Mucosa of stomach (tissue), 1 donor: ENCODE results near the gene B9D2.

ENCODE experiments used
- H3K27me3 ChIP-seq: one replicate; pipeline ENCODE4 v1.7.0; 2013; ENCODE audit warnings: mild to moderate bottlenecking, low read length; ENCODE audit not compliant: control insufficient read depth, insufficient read depth
- H3K36me3 ChIP-seq: one replicate; pipeline ENCODE4 v1.7.0; 2013; ENCODE audit warnings: low read length; ENCODE audit not compliant: control insufficient read depth, insufficient read depth
- H3K4me1 ChIP-seq: one replicate; pipeline ENCODE4 v1.7.0; 2013; ENCODE audit warnings: mild to moderate bottlenecking, low read length; ENCODE audit not compliant: control insufficient read depth, insufficient read depth
- H3K4me3 ChIP-seq: one replicate; pipeline ENCODE4 v1.7.0; 2013; ENCODE audit warnings: low read length
- H3K9ac ChIP-seq: one replicate; pipeline ENCODE4 v1.7.0; 2013; ENCODE audit warnings: mild to moderate bottlenecking, low read length, moderate library complexity
- H3K9me3 ChIP-seq: one replicate; pipeline ENCODE4 v1.7.0; 2013; ENCODE audit warnings: mild to moderate bottlenecking, low read length, moderate library complexity; ENCODE audit not compliant: control insufficient read depth
- donor health status: Pancreatic carcinoma.

The B9D2 gene

DNA sequence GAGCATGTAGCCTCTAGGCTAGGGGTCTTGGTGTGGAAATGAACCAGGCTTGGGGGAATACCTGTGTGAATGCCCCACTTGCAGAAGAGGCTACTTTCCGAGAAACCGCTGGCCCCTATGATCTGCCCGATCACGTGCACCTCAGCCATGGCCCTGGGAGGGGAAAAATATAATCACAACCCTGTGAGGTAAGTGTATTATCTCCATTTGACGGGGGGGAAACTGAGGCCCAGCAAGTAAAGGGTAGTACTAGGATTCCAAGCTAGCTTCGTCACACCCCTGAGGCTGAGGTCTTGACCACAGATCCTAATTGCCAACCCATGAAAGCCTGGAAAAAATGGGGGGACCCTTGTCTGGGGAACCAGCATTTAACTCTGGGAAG, 587 bp downstream of the B9D2 start:
- Histone ChIP-seq H3K4me1 (peaks cover 28% of the 10 kb centered on the region), H3K9ac (peak overlapping the region; percentile 78), H3K27me3 (no peaks in the 10 kb centered on the region)

DNA sequence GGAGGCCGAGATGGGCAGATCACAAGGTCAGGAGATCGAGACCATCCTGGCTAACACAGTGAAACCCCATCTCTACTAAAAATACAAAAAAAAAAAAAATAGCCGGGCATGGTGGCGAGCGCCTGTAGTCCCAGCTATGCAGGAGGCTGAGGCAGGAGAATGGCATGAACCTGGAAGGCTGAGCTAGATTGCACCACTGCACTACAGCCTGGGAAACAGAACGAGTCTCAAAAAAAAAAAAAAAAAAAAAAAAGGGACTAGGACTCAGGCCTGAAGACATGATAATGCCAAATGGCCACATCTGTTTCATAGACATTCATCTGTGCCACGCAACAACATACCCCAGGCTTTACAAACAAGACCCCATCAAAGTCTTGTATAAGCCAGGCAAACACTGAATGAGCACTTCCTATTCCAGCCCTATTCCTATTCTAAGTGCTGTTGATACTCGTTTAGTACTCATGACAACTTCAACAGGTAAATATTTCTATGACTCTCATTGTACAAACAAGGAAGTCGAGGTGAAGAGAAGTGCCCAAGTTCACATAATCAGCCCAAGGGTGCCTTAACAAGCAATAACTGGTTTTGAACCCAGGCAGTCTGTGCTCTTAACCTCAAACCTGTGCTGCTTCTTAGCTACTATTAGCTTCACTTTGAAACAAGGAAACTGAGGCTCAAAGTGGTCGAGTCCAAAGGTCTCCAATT, 1.7 kb downstream of the B9D2 start:
- H3K4me1 ChIP-seq: peaks cover 21% of the 10 kb centered on the region
- no peaks in the 10 kb centered on the region for H3K9me3 ChIP-seq
- H3K27me3 ChIP-seq: no peaks in the 10 kb centered on the region
- H3K4me3 ChIP-seq: no peak overlapping the region
- no peaks in the 10 kb centered on the region for H3K36me3 ChIP-seq
- H3K9ac ChIP-seq: peak overlapping the region; percentile 78

More for the DNA sequence above, 587 bp downstream of the B9D2 start:
- Histone ChIP-seq H3K9me3 (no peaks in the 10 kb centered on the region), H3K36me3 (no peaks in the 10 kb centered on the region), H3K4me3 (peak overlapping the region; percentile 94)

GRCh38 chr19:41359741-41360140, 4.2 kb downstream of the B9D2 start:
- H3K36me3 ChIP-seq: no peaks in the 10 kb centered on the region
- H3K4me1 ChIP-seq: peaks cover 20% of the 10 kb centered on the region
- H3K9me3 ChIP-seq: no peaks in the 10 kb centered on the region
- no peak overlapping the region for H3K9ac ChIP-seq
- no peak overlapping the region for H3K4me3 ChIP-seq
- H3K27me3 ChIP-seq: no peaks in the 10 kb centered on the region

- Histone ChIP-seq H3K4me1 (peaks cover 15% of the 10 kb centered on the region), H3K27me3 (peaks cover 18% of the 10 kb centered on the region), H3K9ac (no peak overlapping the region), H3K9me3 (no peaks in the 10 kb centered on the region), H3K4me3 (no peak overlapping the region), H3K36me3 (no peaks in the 10 kb centered on the region)
Measured at GRCh38 chr19:41357746-41358145, 6.2 kb downstream of the B9D2 start.

DNA sequence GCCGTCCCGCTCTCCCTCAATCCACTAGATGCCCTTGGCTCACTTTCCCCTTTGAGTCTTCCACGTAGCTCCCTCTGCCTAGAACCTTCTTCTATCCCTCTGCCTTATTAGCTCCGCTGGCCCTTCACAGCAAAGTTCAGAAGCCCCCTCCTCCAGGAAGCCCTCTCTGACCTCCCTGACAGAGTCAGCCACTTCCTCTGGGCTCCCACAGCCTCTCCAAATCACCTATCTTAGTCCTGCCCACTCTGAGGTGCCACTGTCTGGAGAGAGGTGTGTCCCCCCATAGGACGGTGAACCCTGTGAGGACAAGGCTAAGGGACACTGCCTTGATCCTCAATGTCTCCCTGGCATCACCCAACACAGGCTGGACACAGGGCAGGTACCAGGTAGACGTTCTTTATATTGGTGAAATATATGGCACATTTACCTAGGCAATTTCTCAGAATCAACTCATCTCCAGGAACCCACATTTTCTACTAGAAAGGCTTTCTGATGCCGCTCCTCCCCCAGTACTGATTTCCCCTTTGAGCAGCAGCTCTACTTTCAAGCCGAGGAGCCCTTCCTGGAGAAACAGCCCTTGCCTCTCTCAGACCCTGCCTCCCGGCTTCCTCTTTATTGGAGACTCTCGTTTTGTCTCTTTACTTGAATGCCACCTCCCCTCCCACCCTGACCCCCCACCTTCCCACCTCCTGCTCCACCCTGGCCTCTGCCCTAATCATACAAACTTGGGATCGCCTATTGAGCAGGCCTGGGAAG, 6.8 kb downstream of the B9D2 start:
- Histone ChIP-seq H3K4me3 (no peak overlapping the region), H3K4me1 (peaks cover 15% of the 10 kb centered on the region), H3K9me3 (no peaks in the 10 kb centered on the region), H3K9ac (no peak overlapping the region), H3K36me3 (no peaks in the 10 kb centered on the region), H3K27me3 (peaks cover 24% of the 10 kb centered on the region)

- no peaks in the 10 kb centered on the region for H3K9me3 ChIP-seq
- peaks cover 37% of the 10 kb centered on the region for H3K27me3 ChIP-seq
- peaks cover 24% of the 10 kb centered on the region for H3K4me1 ChIP-seq
- no peak overlapping the region for H3K4me3 ChIP-seq
- no peaks in the 10 kb centered on the region for H3K36me3 ChIP-seq
- no peak overlapping the region for H3K9ac ChIP-seq
Measured at GRCh38 chr19:41355802-41356201, 8.1 kb downstream of the B9D2 start.

DNA sequence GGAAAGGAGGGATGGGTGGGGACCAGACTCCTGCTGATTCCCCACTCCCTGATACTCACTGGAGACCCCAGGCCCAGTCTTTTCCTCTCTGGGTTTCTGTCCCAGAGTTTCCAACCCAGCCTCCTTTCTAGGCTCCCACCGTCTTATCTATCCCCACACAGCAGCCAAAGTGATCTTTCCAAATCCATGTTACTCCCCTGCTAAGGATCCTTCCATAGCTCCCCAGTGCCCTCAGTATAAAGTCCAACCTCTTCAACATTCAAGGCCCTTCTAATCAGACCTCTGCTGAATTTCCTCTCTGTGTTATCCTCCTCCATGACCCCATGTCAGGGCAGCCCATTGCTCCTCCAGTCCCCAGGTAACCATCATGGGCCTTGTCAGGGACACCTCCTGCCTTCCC, 8.9 kb downstream of the B9D2 start:
- Histone ChIP-seq H3K9ac (no peak overlapping the region), H3K27me3 (peaks cover 44% of the 10 kb centered on the region), H3K36me3 (no peaks in the 10 kb centered on the region), H3K9me3 (no peaks in the 10 kb centered on the region), H3K4me1 (peaks cover 29% of the 10 kb centered on the region), H3K4me3 (no peak overlapping the region)

- H3K36me3 ChIP-seq: no peaks in the 10 kb centered on the region
- H3K4me1 ChIP-seq: peaks cover 29% of the 10 kb centered on the region
- H3K9ac ChIP-seq: peak overlapping the region; percentile 43
- peaks cover 44% of the 10 kb centered on the region for H3K27me3 ChIP-seq
- H3K4me3 ChIP-seq: no peak overlapping the region
- no peaks in the 10 kb centered on the region for H3K9me3 ChIP-seq
Measured at GRCh38 chr19:41354343-41354953, 9.5 kb downstream of the B9D2 start.

DNA sequence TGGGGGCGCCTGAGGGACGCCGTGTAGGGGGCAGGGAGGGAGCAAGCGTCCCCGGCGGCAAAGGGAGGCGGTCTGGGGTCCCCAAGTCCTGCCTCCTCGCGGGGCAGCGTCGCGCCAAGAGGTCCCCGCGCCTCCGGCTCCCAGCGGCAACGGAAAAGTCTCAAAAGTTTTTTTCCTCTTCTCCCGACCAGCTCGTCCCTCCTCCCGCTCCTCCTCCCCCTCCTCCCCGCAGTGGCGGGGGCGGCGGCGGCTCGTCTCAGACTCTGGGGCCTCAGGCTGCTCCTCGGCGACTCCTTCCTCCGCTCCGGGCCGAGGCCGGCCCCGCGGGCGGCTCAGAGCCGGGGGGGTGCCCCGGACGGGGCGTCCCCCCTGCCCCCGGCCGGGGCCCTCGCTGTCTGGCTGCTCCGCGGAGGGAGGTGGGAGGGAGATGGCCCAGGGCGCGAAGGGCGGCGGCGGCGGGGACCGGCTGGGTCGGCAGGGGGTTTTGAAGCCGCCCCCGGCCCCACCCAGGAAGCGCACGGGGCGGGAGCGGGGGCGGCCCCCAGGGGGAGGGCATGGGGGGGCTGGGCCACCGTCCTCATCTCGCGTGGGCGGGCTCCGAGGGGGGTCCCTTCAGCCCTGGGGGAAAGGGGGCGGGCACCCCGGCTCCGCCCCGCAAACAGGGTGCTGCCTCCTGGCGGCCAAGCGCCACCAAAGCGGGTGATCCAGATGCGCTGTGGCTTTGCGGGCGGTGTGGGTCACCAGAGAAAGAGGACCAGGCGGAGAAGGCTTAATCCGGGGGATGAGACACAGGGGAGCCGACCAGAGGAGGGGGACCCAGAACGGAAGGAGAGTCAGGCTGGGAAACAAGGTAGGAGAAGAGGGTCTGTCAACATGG, 10.2 kb downstream of the B9D2 start, which contains the start of gene TGFB1:
Gene TGFB1, minus strand, starts transcription at position 457 of the 877 bp plus-strand sequence. CDS start 878 bp downstream, outside the sequence.
- H3K4me1 ChIP-seq: peaks cover 29% of the 10 kb centered on the region
- H3K27me3 ChIP-seq: peaks cover 49% of the 10 kb centered on the region
- H3K9ac ChIP-seq: peak within 1 kb of the TSS; percentile 55
- no peaks in the 10 kb centered on the region for H3K9me3 ChIP-seq
- no peaks in the 10 kb centered on the region for H3K36me3 ChIP-seq
- H3K4me3 ChIP-seq: peak within 1 kb of the TSS; percentile 46

- H3K36me3 ChIP-seq: no peaks in the 10 kb centered on the region
- no peaks in the 10 kb centered on the region for H3K9me3 ChIP-seq
- H3K4me1 ChIP-seq: peaks cover 29% of the 10 kb centered on the region
- H3K27me3 ChIP-seq: peaks cover 49% of the 10 kb centered on the region
- peak overlapping the region; percentile 46 for H3K4me3 ChIP-seq
- H3K9ac ChIP-seq: peak overlapping the region; percentile 55
Measured at GRCh38 chr19:41352609-41353465, 11.1 kb downstream of the B9D2 start.

DNA sequence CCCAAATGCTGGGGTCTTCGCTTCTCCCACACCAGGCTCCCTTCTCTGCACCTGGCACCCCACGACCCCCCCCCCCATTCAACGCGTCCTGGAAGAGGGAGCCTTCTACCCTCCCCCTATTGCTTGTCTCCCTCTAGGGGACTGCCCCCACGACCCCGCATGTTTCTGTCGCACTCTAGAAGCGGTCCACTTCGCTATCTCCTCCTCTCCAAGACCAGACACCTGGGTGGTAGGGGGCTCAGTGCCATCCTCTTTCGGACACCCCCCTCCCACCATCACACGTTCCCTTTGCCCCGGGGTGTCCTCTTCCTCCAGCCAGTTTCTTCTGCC, 11.7 kb downstream of the B9D2 start:
- Histone ChIP-seq H3K9me3 (no peaks in the 10 kb centered on the region), H3K4me3 (no peak overlapping the region), H3K9ac (peak overlapping the region; percentile 55), H3K4me1 (peaks cover 29% of the 10 kb centered on the region), H3K27me3 (peaks cover 49% of the 10 kb centered on the region), H3K36me3 (no peaks in the 10 kb centered on the region)
